Keratinocyte (primary cell): ENCODE data around the gene TTN. TPM values are rescaled to one million over a fixed set of nuclear protein-coding genes. Genes with fewer than 3 reads are reported as not detected.

Experiments
- DNase-seq: peaks from one replicate; pipeline ENCODE4 v3.0.0-alpha.2; 2011; ENCODE audit warnings: low read depth, missing footprints, low spot score
- FAIRE-seq: peaks from 2 replicates; lab custom pipeline; 2011; peaks lifted over from hg19 to GRCh38; lab: Jason Lieb, UNC
- H2AFZ ChIP-seq: 2 replicates; pipeline ENCODE4 v1.6.0; 2012; ENCODE audit warnings: low read length, control low read depth, inconsistent platforms; ENCODE audit not compliant: control insufficient read depth
- H3K27ac ChIP-seq: 2 replicates; pipeline ENCODE4 v1.5.1; 2011; ENCODE audit warnings: low read length; ENCODE audit not compliant: control insufficient read depth, insufficient read depth
- H3K27me3 ChIP-seq: 3 replicates; pipeline ENCODE4 v1.6.0; 2011; ENCODE audit warnings: low read length; ENCODE audit not compliant: control insufficient read depth, insufficient read depth; ENCODE audit errors: extremely low read depth
- H3K36me3 ChIP-seq, 2 experiments: 2 replicates in 1 of 2; 3 replicates in 1 of 2; pipeline ENCODE4 v1.5.1; 2011; ENCODE audit warnings: low read length in 2 of 2, mild to moderate bottlenecking in 1 of 2; ENCODE audit not compliant: control insufficient read depth in 2 of 2, insufficient read depth in 2 of 2; ENCODE audit errors: extremely low read depth in 1 of 2
- H3K4me1 ChIP-seq: 3 replicates; pipeline ENCODE4 v1.5.1; 2011; ENCODE audit warnings: low read length; ENCODE audit not compliant: control insufficient read depth, insufficient read depth; ENCODE audit errors: extremely low read depth
- H3K4me2 ChIP-seq: 3 replicates; pipeline ENCODE4 v1.6.0; 2011; ENCODE audit warnings: low read depth, low read length; ENCODE audit not compliant: control insufficient read depth, insufficient read depth; ENCODE audit errors: extremely low read depth
- H3K4me3 ChIP-seq, 3 experiments: fragments of 200-600 bp in 1 of 3; sonication (generic) in 1 of 3; 2 replicates in 2 of 3; 3 replicates in 1 of 3; pipeline ENCODE4 v1.5.1; 2011 to 2016; ENCODE audit warnings: low read length in 3 of 3, mild to moderate bottlenecking in 3 of 3, control low read depth in 2 of 3, inconsistent platforms in 1 of 3, low read depth in 1 of 3, mixed read lengths in 1 of 3, mixed run types in 1 of 3, moderate library complexity in 1 of 3; ENCODE audit not compliant: control insufficient read depth in 2 of 3, insufficient read depth in 2 of 3; ENCODE audit errors: extremely low read depth in 1 of 3
- H3K79me2 ChIP-seq: 2 replicates; pipeline ENCODE4 v1.6.0; 2012; ENCODE audit warnings: low read length; ENCODE audit not compliant: control insufficient read depth, insufficient read depth
- H3K9ac ChIP-seq: 3 replicates; pipeline ENCODE4 v1.6.0; 2011; ENCODE audit warnings: low read length; ENCODE audit not compliant: control insufficient read depth, insufficient read depth; ENCODE audit errors: extremely low read depth
- H3K9me1 ChIP-seq: 3 replicates; pipeline ENCODE4 v1.6.0; 2011; ENCODE audit warnings: low read length; ENCODE audit not compliant: control insufficient read depth, insufficient read depth; ENCODE audit errors: extremely low read depth
- H3K9me3 ChIP-seq: 2 replicates; pipeline ENCODE4 v1.5.1; 2012; ENCODE audit warnings: low read depth, low read length; ENCODE audit not compliant: control insufficient read depth
- H4K20me1 ChIP-seq: 3 replicates; pipeline ENCODE4 v1.6.0; 2011; ENCODE audit warnings: low read length; ENCODE audit not compliant: control insufficient read depth, insufficient read depth; ENCODE audit errors: extremely low read depth
- EZH2 ChIP-seq: IDR thresholded peaks from one replicate; pipeline ENCODE4 v1.6.1; 2012; ENCODE audit warnings: inconsistent platforms, mild to moderate bottlenecking, low read length, moderate library complexity
- dilution Hi-C: fragments of 300-500 bp; cut with MboI; formaldehyde crosslinking; loops from one replicate; pipeline ENCODE4 v1.7.0; 2020; ENCODE audit warnings: low sequenced_read_pairs; ENCODE audit not compliant: extremely low pct_ligation_motif_present
- polyA plus RNA-seq, 5 experiments: library from polyadenylated mRNA; depleted of rRNA in 3 of 5; stranded (reverse) in 3 of 5; stranded (forward) in 1 of 5; unstranded in 1 of 5; fragments of >200 nt; gene quantifications; 1 replicate in 1 of 5; 2 replicates in 3 of 5; 3 replicates in 1 of 5; pipeline versions ENCODE4 v1.2.1 to v1.2.3, GENCODE V29; 2011 to 2012; ENCODE audit warnings: missing spikeins in 2 of 5, low read depth in 1 of 5, low replicate concordance in 1 of 5
- TF ChIP-seq, protein P1 (sequence below), 3 experiments: IDR thresholded peaks in 1 of 3; conservative IDR thresholded peaks in 1 of 3; optimal IDR thresholded peaks in 1 of 3; 2 replicates in 2 of 3; 3 replicates in 1 of 3; pipeline versions ENCODE3 to v1.5.1; 2011; ENCODE audit warnings: low read length in 3 of 3, mild to moderate bottlenecking in 3 of 3, moderate library complexity in 2 of 3, control low read depth in 1 of 3, inconsistent platforms in 1 of 3; ENCODE audit not compliant: insufficient read depth in 2 of 3; ENCODE audit errors: extremely low read depth in 1 of 3

Gene TTN
- polyA plus RNA-seq, 1 donor (not counting 4 experiments of a cell fraction or from before 2014, with no cell fraction given), result 0.01 TPM

GRCh38 chr2:178491612-178492011, 315.6 kb downstream of the TTN start:
- no peak overlapping the region for H3K27ac ChIP-seq
- no peaks in the 10 kb centered on the region for H4K20me1 ChIP-seq
- DNase-seq, result no peak
- no peaks in the 10 kb centered on the region for H3K9me3 ChIP-seq
- H3K4me1 ChIP-seq, result no peaks in the 10 kb centered on the region
- H3K79me2 ChIP-seq, result peaks cover 2% of the 10 kb centered on the region
- H3K4me3 ChIP-seq, result no peak overlapping the region
- TF ChIP-seq EZH2, result no peak
- TF ChIP-seq, protein P1, sequence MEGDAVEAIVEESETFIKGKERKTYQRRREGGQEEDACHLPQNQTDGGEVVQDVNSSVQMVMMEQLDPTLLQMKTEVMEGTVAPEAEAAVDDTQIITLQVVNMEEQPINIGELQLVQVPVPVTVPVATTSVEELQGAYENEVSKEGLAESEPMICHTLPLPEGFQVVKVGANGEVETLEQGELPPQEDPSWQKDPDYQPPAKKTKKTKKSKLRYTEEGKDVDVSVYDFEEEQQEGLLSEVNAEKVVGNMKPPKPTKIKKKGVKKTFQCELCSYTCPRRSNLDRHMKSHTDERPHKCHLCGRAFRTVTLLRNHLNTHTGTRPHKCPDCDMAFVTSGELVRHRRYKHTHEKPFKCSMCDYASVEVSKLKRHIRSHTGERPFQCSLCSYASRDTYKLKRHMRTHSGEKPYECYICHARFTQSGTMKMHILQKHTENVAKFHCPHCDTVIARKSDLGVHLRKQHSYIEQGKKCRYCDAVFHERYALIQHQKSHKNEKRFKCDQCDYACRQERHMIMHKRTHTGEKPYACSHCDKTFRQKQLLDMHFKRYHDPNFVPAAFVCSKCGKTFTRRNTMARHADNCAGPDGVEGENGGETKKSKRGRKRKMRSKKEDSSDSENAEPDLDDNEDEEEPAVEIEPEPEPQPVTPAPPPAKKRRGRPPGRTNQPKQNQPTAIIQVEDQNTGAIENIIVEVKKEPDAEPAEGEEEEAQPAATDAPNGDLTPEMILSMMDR (optimal IDR thresholded peaks at IDR 0.05 in 1 of 3, IDR thresholded peaks at IDR 0.05 in 1 of 3, conservative IDR thresholded peaks at IDR 0.05 in 1 of 3; ENCODE audit: extremely low read depth in 1 of 3, insufficient read depth in 2 of 3, low read length in 3 of 3), result no peak
- H3K9ac ChIP-seq, result no peak overlapping the region
- H2AFZ ChIP-seq, result no peak overlapping the region
- no peak for FAIRE-seq
- dilution Hi-C loops, result no loop called here
- H3K36me3 ChIP-seq, result peaks cover 6 to 19% of the 10 kb centered on the region in 2 experiments
- no peak overlapping the region for H3K4me2 ChIP-seq
- H3K27me3 ChIP-seq, result no peaks in the 10 kb centered on the region
- no peaks in the 10 kb centered on the region for H3K9me1 ChIP-seq

GRCh38 chr2:178485356-178485755, 321.9 kb downstream of the TTN start:
- FAIRE-seq (no peak), DNase-seq (no peak)
- Histone ChIP-seq H4K20me1 (no peaks in the 10 kb centered on the region), H3K4me1 (peaks cover 12% of the 10 kb centered on the region), H3K4me3 (no peak overlapping the region), H3K9me1 (no peaks in the 10 kb centered on the region), H3K36me3 (no peaks in the 10 kb centered on the region), H3K27ac (no peak overlapping the region), H3K4me2 (no peak overlapping the region), H3K79me2 (peaks cover 38% of the 10 kb centered on the region), H3K27me3 (no peaks in the 10 kb centered on the region), H2AFZ (no peak overlapping the region), H3K9me3 (no peaks in the 10 kb centered on the region), H3K9ac (no peak overlapping the region)
- TF ChIP-seq, protein P1 (optimal IDR thresholded peaks at IDR 0.05 in 1 of 3, IDR thresholded peaks at IDR 0.05 in 1 of 3, conservative IDR thresholded peaks at IDR 0.05 in 1 of 3; ENCODE audit: extremely low read depth in 1 of 3, insufficient read depth in 2 of 3, low read length in 3 of 3), result no peak
- TF ChIP-seq EZH2, result no peak
- dilution Hi-C loops, result no loop called here
